ENCODE data around the gene TLR1. TPM values are rescaled to one million over a fixed set of nuclear protein-coding genes. Genes with fewer than 3 reads are reported as not detected.

The TLR1 gene
- total RNA-seq, 1 experiment from 2014 or later = 2.2 TPM

DNA sequence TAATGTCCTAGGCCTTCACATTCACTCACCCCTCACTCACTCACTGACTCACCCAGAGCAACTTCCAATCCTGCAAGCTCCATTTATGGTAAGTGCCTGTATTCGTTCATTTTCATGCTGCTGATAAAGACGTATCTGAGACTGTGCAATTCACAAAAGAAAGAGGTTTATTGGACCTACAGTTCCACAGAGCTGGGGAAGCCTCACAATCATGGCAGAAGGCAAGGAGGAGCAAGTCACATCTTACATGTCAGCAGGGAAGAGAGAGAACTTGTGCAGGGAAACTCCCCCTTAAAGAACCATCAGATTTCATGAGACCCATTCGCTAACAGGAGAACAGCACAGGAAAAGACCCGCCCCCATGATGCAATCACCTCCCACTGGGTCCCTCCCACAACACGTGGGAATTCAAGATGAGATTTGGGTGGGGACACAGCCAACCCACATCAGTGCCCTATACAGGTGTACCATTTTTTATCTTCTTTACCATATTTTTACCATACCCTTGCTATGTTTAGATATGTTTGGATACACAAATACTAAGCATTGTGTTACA lies 18.2 kb upstream of the TLR1 start:
- intact Hi-C loops (cut with micrococcal nuclease) = no loop called here
- Mint-ChIP-seq H3K9me3 (ENCODE audit: unreplicated experiment) (peaks cover 9% of the 10 kb centered on the region), H3K27me3 (ENCODE audit: insufficient read depth, unreplicated experiment) (no peaks in the 10 kb centered on the region), H3K4me1 (ENCODE audit: insufficient read depth, unreplicated experiment) (peaks cover 7% of the 10 kb centered on the region), H3K4me3 (ENCODE audit: unreplicated experiment) (no peak overlapping the region), H3K36me3 (ENCODE audit: insufficient read depth, unreplicated experiment) (peaks cover 8% of the 10 kb centered on the region), H3K27ac (ENCODE audit: low read depth, unreplicated experiment) (no peak overlapping the region)
- no peak for DNase-seq (ENCODE audit: unreplicated experiment)
- TF ChIP-seq, protein P1, sequence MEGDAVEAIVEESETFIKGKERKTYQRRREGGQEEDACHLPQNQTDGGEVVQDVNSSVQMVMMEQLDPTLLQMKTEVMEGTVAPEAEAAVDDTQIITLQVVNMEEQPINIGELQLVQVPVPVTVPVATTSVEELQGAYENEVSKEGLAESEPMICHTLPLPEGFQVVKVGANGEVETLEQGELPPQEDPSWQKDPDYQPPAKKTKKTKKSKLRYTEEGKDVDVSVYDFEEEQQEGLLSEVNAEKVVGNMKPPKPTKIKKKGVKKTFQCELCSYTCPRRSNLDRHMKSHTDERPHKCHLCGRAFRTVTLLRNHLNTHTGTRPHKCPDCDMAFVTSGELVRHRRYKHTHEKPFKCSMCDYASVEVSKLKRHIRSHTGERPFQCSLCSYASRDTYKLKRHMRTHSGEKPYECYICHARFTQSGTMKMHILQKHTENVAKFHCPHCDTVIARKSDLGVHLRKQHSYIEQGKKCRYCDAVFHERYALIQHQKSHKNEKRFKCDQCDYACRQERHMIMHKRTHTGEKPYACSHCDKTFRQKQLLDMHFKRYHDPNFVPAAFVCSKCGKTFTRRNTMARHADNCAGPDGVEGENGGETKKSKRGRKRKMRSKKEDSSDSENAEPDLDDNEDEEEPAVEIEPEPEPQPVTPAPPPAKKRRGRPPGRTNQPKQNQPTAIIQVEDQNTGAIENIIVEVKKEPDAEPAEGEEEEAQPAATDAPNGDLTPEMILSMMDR (IDR thresholded peaks at IDR 0.05; ENCODE audit: unreplicated experiment) = no peak
- BruUV-seq (replicated peaks) = no TSS peak
- POLR2A ChIA-PET = no interaction called here
- CTCF ChIA-PET = interaction anchor here (0.6 to 1.3 kb wide), 2 partner anchors 8 to 18 kb away, joined by 3 to 6 read pairs; partner anchors contain the start of gene TLR1

DNA sequence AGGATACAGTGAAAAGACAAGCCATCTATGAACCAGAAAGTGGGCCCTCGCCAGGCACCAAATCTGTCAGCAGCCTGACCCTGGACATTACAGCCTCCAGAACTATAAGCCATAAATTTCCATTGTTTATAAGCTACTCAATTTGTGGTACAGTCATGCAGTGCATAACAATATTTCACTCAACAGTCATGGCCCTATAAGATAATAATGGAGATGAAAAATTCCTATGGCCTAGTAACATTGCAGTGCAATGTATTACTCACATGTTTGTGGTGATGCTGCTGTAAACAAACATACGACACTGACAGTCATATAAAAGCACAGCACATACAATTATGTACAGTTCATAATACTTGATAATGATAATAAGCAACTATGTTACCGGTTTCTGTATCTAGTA lies 17.1 kb upstream of the TLR1 start:
- CTCF ChIA-PET = interaction anchor here (1.0 to 1.3 kb wide), 2 partner anchors 17 to 39 kb away, joined by 4 to 6 read pairs; partner anchors contain the start of gene TLR1
- POLR2A ChIA-PET = interaction anchor here (0.5 kb wide), 1 partner anchor 25 kb away, joined by 3 read pairs; no protein-coding TSS in a partner anchor
- no TSS peak for BruUV-seq (replicated peaks)

DNA sequence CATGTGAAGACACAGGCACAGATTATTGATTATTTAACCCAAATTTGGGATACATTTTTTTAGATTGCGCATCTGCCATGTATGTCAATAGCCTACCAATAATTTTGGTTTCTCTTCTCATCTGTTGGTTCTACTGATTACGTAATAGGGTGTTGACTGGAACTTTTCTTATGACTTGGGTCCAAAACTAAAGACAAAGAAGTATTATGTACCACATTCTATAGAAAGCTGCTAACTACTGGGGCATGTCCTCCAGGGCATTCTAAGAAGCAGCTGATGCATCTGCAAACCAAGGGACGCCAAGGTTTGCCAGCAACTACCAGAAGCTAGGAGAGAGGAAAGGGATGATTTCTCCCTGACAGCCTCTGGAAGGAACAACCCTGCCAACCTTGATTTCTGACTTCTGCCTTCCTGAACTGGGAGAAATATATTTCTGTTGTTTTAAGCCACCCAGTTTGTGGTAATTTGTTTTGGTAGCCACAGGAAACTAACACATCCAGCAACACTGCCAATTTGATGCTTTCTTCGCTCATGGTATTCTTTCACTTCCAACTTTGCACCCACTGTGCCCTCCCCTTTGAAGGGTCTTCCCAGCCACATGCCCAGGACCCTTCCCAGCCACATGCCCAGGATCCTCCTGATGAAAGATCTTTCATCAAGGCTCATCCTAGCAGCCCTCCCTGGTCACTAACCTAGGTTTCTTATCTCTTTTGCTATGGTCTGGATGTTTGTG lies 15.9 kb upstream of the TLR1 start:
- no peak for DNase-seq (ENCODE audit: unreplicated experiment)
- H3K4me1 Mint-ChIP-seq (ENCODE audit: insufficient read depth, unreplicated experiment) = peaks cover 7% of the 10 kb centered on the region
- no peaks in the 10 kb centered on the region for H3K27me3 Mint-ChIP-seq (ENCODE audit: insufficient read depth, unreplicated experiment)
- H3K9me3 Mint-ChIP-seq (ENCODE audit: unreplicated experiment) = peaks cover 9% of the 10 kb centered on the region
- ChIA-PET CTCF (interaction anchor here (0.6 kb wide), 1 partner anchor 758 kb away, joined by 4 read pairs; no protein-coding TSS in a partner anchor), POLR2A (no interaction called here)
- BruUV-seq (replicated peaks) = no TSS peak
- no peak overlapping the region for H3K27ac Mint-ChIP-seq (ENCODE audit: low read depth, unreplicated experiment)
- intact Hi-C loops (cut with micrococcal nuclease) = no loop called here
- TF ChIP-seq, protein P1 (IDR thresholded peaks at IDR 0.05; ENCODE audit: unreplicated experiment) = no peak
- peaks cover 7% of the 10 kb centered on the region for H3K36me3 Mint-ChIP-seq (ENCODE audit: insufficient read depth, unreplicated experiment)
- no peak overlapping the region for H3K4me3 Mint-ChIP-seq (ENCODE audit: unreplicated experiment)

More for the DNA sequence above, 17.1 kb upstream of the TLR1 start:
- Mint-ChIP-seq H3K4me1 (ENCODE audit: insufficient read depth, unreplicated experiment) (peaks cover 7% of the 10 kb centered on the region), H3K36me3 (ENCODE audit: insufficient read depth, unreplicated experiment) (peaks cover 7% of the 10 kb centered on the region), H3K27ac (ENCODE audit: low read depth, unreplicated experiment) (no peak overlapping the region), H3K9me3 (ENCODE audit: unreplicated experiment) (peaks cover 9% of the 10 kb centered on the region), H3K4me3 (ENCODE audit: unreplicated experiment) (no peak overlapping the region), H3K27me3 (ENCODE audit: insufficient read depth, unreplicated experiment) (no peaks in the 10 kb centered on the region)
- TF ChIP-seq, protein P1 (IDR thresholded peaks at IDR 0.05; ENCODE audit: unreplicated experiment) = no peak
- intact Hi-C loops (cut with micrococcal nuclease) = no loop called here
- no peak for DNase-seq (ENCODE audit: unreplicated experiment)

DNA sequence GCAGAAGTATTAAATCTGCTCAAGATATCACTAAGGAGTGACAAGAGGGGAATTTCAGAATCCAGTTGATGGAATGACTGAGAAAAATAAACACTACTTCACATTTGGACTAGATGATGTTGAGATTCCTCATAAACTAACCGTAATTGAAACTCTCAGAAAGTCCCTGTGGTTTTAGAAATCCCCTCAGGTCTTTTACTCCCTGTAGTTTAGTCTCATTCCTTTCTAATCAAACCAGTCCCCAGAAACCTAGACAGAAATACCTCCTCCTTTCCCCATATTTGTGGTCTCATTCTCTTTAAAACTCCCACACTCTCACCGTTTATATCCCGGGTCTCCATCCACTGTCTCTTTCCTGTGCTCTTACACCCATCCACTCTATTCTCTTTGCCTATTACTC lies 15.0 kb upstream of the TLR1 start:
- intact Hi-C loops (cut with micrococcal nuclease) = no loop called here
- Mint-ChIP-seq H3K27me3 (ENCODE audit: insufficient read depth, unreplicated experiment) (no peaks in the 10 kb centered on the region), H3K36me3 (ENCODE audit: insufficient read depth, unreplicated experiment) (peaks cover 7% of the 10 kb centered on the region), H3K4me1 (ENCODE audit: insufficient read depth, unreplicated experiment) (peaks cover 7% of the 10 kb centered on the region), H3K4me3 (ENCODE audit: unreplicated experiment) (no peak overlapping the region), H3K27ac (ENCODE audit: low read depth, unreplicated experiment) (no peak overlapping the region), H3K9me3 (ENCODE audit: unreplicated experiment) (peaks cover 9% of the 10 kb centered on the region)
- POLR2A ChIA-PET = no interaction called here
- no TSS peak for BruUV-seq (replicated peaks)
- TF ChIP-seq, protein P1 (IDR thresholded peaks at IDR 0.05; ENCODE audit: unreplicated experiment) = no peak
- CTCF ChIA-PET = interaction anchor here (0.9 to 1.2 kb wide), 2 partner anchors 14 to 36 kb away, joined by 3 to 4 read pairs; no protein-coding TSS in a partner anchor
- no peak for DNase-seq (ENCODE audit: unreplicated experiment)

All from MCF 10A (cell line).